NCI-H748 (cell line): ENCODE data around the gene FRAS1.

Experiments
- DNase-seq: peaks from one replicate; lab custom pipeline; 2025; ENCODE audit not compliant: unreplicated experiment; lab: John Stamatoyannopoulos, UW

The FRAS1 gene

DNA sequence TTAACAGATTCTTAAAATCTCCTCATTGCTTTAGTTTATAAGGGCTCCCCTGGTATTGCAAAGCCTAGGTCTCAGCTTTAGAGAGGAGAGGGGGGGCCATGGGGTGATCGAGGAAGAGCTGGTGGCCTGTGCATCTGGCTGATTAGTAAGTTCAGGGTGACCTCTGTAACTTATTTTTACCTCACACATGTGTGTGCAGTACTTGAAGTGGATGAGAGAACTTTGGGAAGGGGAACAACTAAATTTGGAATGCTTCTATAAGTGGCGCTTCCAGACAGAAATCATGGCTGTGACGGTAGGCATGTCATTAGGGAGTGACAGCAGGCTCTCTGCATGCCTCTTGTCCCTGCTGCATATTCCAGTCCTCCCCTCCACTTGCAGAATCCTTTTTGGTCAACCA is 41.9 kb downstream of the FRAS1 start:
- DNase-seq: no peak

DNA sequence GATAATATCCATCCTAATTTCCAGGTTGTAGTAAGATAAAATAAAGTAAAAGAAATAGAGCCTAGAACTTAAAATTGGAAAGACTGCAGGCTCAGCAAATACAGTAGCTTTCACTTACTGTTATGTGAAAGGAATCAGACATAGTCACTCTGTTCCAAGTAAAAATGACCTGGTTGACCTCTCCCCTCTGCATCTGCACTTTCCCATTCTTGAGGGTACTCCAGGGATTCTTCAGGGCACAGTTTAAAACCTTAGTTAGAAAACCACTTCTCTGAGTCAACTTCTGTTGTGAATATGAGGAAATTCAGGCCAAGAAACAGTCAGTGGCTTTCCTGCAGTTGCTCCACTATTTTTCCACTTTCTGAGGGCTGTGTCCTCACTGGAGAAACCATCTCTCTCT is 42.9 kb downstream of the FRAS1 start:
- no peak for DNase-seq

DNA sequence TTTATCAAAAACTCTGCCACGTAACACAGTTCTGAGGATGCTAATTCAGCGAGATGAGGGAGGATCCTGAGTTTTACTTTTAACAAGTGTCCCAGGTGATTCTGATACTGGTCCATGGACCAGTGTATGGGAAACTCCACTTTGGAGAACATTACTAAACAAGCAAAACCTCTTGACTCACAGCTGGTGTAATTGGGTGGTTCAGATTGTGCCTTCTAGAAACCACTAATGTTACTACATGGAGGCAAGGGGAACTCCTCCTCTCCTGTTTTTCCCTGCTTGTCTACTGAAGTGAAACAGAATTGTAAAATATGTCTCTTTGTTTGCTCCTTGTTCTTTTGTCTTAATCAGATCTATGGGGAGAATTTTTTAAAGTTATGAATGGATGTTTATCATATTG is 62.6 kb downstream of the FRAS1 start:
- peak; percentile 7 for DNase-seq

- no peak for DNase-seq
These were observed 63.2 kb downstream of the FRAS1 start for GRCh38 chr4:78120144-78120880.

- DNase-seq: no peak
These were observed 64.3 kb downstream of the FRAS1 start for GRCh38 chr4:78121338-78121904.

DNA sequence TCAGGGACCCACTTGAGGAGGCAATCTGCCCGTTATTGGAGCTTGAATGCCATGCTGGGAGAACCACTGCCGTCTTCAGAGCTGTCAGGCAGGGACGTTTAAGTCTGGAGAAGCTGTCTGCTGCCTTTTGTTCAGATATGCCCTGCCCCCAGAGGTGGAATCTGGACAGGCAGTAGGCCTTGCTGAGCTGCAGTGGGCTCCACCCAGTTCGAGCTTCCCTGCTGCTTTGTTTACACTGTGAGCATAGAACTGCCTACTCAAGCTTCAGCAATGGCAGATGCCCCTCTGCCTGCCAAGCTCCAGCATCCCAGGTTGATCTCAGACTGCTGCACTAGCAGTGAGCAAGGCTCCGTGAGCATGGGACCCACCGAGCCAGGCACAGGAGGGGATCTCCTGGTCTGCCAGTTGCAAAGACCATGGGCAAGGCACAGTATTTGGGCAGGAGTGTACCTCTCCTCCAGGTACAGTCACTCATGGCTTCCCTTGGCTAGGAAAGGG is 68.8 kb downstream of the FRAS1 start:
- peak; percentile 61 for DNase-seq

DNA sequence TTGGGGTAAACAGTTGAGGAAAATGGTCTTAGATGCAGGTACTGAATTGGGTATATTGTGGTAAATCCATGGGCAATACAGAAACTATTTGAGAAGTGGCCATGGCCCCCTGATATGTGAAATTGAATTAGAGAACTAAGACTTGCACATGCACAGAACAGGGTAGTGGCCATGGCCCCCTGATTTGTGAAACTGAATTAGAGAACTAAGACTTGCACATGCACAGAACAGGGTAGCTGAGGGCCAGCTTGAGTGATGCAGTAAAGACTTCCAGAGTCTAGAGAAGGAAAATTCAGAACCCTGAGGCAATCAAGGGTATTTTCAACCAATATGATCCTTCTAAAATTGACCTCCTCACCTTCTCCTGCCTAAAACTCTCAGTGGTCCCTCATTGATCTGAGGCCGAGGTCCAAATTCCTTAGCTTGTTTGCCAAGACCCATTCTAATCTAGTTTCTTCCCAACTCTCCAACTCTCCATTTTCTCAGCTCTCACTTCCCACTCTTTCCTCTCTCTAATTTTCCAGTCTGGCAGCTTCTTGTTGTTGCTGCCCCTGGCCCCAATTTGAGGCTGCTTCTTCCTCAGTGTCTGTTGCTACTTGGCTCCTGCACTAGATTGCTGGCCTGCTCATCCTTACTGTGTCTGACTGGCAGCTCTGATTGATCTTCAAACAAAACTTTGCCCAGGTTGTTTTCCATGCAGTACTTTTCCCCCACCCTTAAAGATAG is 72.4 kb downstream of the FRAS1 start:
- DNase-seq: no peak

DNA sequence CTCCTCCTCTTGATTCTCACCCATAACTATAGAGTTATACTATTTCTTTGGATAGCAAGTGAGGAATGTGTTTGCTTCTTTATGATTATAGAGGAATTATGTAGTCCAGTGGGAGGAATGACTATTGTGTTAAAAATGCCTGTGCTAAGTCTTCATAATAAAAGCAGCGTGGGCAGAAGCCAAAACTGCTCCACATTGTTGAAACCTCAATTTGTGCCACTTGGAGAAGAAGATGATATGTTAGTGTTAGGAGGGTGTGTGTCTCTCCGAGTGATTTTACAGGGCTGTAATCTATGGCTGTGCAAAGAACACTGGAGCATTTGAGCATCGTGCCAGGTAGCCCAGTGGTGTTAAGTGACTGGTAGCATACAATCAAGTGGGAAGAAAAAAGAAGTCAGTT is 74.3 kb downstream of the FRAS1 start:
- DNase-seq: no peak

- DNase-seq: no peak
These were observed 79.3 kb downstream of the FRAS1 start for GRCh38 chr4:78136109-78137081.

DNA sequence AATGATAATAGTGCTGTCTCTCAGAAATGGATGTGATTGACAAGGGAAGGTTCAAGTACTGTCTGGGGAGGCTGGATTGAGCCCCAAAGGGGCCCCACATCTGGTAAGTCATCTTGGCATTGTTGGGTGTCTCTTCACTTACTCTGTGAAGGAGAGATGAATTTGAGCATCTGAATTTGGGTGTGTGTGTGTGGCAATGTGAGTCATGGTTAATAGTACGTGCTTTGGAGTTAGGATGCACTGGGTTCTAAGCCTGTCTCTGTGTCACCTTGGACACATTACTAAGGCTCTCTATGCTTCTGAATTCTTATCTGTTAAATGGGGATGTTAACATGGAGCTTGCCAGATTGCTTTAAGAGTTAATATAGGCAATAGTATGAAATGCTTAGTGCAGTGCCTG is 80.4 kb downstream of the FRAS1 start:
- no peak for DNase-seq

- DNase-seq: no peak
These were observed 81.1 kb downstream of the FRAS1 start for GRCh38 chr4:78138252-78138651.

GRCh38 chr4:78143634-78144033 is 86.5 kb downstream of the FRAS1 start:
- no peak for DNase-seq

DNA sequence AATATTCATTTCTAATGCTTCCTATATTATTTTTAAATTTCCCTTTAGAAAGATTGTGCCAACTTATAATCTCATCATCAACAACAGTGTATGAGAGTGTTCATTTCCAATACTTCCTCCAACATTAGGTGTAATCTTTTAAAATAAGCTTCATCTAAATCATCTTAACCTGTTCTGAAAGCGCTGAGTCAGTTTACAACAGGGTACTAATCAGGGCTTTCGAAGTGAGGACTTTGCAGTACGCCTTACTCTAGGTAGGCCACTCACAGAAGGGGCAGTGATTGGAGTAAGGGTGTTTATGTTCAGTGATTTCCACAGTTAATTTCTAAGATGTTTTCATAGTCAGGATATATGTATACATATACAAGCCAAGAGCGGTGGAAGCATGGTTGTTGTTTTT is 87.9 kb downstream of the FRAS1 start:
- no peak for DNase-seq

DNA sequence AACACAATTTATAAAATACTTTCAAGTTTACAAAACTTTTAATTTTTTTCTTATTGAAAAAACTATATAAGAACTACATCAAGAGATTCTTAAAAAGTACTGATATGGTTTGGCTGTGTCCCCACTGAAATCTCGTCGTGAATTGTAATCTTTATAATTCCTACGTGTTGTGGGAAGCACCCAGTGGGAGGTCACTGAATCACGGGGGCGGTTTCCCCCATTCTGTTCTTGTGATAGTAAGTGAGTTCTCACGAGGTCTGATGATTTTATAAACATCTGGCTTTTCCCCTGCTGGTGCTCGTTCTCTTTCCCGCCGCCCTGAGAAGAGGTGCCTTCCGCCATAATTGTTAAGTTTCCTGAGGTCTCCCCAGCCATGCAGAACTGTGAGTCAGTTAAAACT is 88.5 kb downstream of the FRAS1 start:
- DNase-seq: no peak

DNA sequence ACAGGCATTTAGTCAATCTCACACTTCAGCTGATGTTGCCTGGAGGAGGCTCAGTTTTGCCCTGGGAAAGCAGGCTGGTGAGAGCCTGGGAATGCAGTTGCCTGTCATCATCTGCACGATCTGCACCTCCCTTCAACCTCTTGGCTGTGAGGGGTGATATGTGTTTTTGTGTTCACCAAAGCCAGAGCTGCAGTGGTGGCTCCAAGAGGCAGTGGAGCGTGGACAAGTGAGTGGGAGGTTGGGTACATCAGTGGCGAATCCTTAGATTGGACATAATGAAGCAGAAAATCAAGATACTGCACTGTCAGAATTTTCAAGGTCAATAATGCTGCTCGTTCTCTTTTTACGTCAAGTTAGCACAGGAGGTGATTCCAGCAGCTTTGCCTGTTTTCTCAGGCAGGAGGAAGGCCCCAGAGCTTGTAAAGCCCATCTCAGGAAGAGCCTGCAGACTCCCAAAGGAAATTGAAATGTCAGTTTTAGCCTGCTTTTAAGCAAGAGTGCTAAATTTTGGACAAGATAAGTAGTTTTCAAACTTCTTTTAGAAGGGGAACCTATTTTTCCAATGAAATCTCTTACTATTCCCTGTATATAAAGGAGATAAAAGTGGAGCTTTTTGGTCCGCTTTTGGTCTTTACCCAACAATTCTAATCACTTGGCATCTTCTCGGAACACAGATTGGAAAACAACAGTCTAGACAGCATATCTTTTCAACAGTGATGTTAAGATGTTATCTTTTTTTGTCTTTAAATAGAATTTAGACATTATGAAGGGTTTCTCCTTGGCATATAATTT is 92.8 kb downstream of the FRAS1 start:
- DNase-seq: no peak

DNA sequence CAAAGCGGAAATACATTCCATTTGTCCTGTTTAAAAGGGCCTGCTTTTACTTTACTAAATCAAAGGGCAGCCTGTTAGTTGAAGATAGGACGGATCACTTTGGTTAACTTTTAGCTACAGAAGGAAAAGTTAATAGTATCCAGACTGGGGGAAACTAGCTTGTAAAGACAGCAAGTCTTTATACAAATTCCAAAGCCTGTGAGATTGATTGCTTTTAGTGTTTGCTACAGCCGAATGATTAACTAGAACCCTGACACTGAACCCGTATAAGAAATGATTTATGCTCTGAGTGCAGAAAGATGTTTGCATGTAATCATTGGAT is 93.4 kb downstream of the FRAS1 start:
- no peak for DNase-seq

- DNase-seq: no peak
These were observed 95.7 kb downstream of the FRAS1 start for GRCh38 chr4:78152795-78153194.

DNA sequence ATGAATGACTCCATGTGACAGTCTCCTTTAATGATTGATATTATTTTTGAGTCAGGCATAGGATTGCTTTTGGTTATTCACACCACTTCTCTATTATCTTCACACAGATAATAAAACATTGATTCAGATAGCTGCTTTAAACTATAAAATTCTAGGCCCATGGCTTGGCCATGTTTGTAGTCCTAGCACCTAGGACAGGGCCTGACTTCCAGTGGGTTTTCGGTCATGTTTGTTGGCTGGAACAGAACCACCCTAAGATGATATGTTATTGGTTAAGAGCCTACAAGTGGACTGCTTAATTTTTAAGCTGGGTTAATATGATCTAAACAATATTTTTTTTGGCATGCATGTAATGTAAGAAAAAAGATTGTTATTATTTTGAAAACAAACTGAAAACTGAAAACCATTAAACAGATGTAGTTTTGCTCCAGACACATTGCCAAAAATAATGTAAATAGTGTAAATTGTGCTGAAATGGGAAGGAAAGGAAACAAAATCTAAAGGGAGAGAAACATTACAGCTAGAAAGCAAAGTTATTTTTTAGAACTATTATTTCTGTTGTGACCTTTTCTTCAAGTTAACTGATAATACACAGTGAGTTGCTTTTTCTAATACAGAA is 98.0 kb downstream of the FRAS1 start:
- DNase-seq: no peak

DNA sequence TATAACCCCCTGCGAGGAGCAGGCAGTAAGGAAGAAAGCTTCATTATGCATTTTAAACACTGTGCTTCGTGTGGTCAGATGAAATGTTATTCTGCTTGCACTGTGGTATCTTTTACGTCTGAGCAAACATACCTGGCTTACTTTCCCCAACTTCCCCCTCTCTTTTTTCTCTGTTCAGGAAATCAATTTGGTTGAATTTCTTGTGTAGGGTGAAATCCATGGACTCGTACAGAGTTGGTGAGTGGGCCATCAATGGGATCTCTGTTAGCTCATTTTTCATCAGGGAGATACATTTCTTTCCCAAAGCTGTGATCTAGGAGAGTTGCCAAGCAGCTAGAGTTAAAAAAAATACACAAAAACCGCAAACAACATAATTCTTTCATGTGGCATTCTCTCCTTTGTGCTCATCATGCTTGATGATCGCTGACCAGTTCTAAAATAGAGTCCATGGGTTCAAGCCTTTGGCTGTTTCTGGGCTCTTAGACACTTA is 98.5 kb downstream of the FRAS1 start:
- no peak for DNase-seq

- DNase-seq: no peak
These were observed 99.4 kb downstream of the FRAS1 start for GRCh38 chr4:78156520-78156919.
